Hematopoietic multipotent progenitor cell (in vitro differentiated cells): ENCODE data around the gene ARHGEF37. TPM values are rescaled to one million over a fixed set of nuclear protein-coding genes. Genes with fewer than 3 reads are reported as not detected.

ENCODE experiments used
- DNase-seq, 3 donors: peaks; one replicate each; pipeline ENCODE4 v3.0.0-alpha.2; 2011 to 2015; ENCODE audit warnings: low read depth in 2 of 3, low spot score in 2 of 3
- total RNA-seq: library from RNA; depleted of rRNA; stranded (reverse); fragments of >200 nt; gene quantifications from one replicate; pipeline ENCODE4 v1.2.3, GENCODE V29; 2012

The ARHGEF37 gene
- total RNA-seq, 1 donor, result 0.27 TPM

GRCh38 chr5:149598966-149599365 is 17.7 kb downstream of the ARHGEF37 start:
- DNase-seq, result no peak

- no peak for DNase-seq
Measured at GRCh38 chr5:149599375-149599774, 18.1 kb downstream of the ARHGEF37 start.

GRCh38 chr5:149600932-149601331 is 19.6 kb downstream of the ARHGEF37 start:
- no peak for DNase-seq

DNA sequence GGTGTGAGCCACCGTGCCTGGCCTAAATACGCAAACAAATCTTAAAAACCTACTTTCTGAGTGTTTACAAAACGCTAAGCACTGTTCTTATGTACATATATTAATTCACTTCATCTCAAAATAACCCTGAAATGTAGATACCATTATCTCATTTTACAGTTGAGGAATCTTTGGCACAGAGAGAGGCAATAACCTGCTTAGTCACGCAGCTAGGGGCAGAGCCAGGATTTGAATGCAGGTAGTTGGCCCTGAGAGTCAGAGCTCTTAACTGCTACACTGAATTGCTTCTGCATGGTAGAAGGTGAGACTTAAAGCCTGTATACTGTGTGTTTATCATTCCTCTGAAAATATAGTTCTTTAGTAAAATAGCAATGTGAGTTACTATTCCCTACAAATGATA is 21.9 kb downstream of the ARHGEF37 start:
- DNase-seq, result no peak

GRCh38 chr5:149603920-149604319 is 22.6 kb downstream of the ARHGEF37 start:
- DNase-seq, result no peak

DNA sequence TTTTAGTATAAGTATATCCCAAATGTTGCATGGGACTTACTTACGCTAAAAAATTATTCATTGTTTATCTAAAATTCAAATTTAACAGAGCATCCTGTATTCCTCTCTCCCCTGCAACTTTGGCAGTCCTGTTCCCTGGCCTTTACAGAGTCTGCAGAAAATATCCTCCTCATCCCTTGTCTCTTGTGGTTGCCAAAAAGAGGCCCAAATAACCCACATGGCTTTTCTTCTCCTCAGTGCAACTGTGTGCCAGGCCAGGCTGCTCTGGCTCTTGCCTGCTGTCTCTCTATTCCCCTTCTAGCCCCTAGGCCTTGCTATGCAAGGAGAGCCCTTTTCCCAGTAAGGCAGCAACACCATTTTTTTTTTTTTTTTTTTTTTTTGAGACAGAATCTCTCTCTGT is 23.0 kb downstream of the ARHGEF37 start:
- DNase-seq, result no peak

GRCh38 chr5:149605354-149605997 is 24.2 kb downstream of the ARHGEF37 start:
- DNase-seq, result no peak

- DNase-seq, result no peak
Measured at GRCh38 chr5:149605998-149606724, 24.9 kb downstream of the ARHGEF37 start.

- DNase-seq, result no peak
Measured at GRCh38 chr5:149608936-149609545, 27.7 kb downstream of the ARHGEF37 start.

- DNase-seq, result no peak
Measured at GRCh38 chr5:149609640-149610219, 28.4 kb downstream of the ARHGEF37 start.

- peak in 1 of 3 donors; percentile 36 for DNase-seq
Measured at GRCh38 chr5:149610589-149611255, 29.4 kb downstream of the ARHGEF37 start.

GRCh38 chr5:149611326-149611725 is 30.0 kb downstream of the ARHGEF37 start:
- no peak for DNase-seq

GRCh38 chr5:149614034-149614907 is 33.0 kb downstream of the ARHGEF37 start:
- DNase-seq, result no peak

DNA sequence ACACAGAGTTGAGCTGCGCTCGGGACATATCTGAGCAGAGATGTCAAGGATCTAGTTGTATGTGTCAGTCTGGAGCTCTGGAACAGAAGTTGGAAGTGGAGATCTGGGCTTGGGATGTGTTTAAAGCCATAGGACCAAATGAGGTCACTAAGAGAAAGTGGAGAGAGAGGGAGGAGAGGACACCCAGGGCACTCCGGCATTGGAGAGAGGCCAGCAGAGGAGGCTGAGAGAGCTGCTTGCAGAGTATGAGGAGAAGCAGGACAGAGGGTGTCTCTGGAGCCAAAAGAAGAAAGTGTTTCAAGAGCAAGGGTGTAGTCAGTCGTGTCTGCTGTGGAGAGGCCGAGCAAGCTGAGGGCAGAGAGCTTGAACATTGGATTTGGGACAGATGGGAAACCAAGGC is 34.7 kb downstream of the ARHGEF37 start:
- no peak for DNase-seq

GRCh38 chr5:149616727-149617285 is 35.5 kb downstream of the ARHGEF37 start:
- no peak for DNase-seq

GRCh38 chr5:149617760-149618306 is 36.5 kb downstream of the ARHGEF37 start:
- no peak for DNase-seq

GRCh38 chr5:149618581-149619248 is 37.4 kb downstream of the ARHGEF37 start:
- peak in 2 of 3 donors; percentile 41 to 63 for DNase-seq

DNA sequence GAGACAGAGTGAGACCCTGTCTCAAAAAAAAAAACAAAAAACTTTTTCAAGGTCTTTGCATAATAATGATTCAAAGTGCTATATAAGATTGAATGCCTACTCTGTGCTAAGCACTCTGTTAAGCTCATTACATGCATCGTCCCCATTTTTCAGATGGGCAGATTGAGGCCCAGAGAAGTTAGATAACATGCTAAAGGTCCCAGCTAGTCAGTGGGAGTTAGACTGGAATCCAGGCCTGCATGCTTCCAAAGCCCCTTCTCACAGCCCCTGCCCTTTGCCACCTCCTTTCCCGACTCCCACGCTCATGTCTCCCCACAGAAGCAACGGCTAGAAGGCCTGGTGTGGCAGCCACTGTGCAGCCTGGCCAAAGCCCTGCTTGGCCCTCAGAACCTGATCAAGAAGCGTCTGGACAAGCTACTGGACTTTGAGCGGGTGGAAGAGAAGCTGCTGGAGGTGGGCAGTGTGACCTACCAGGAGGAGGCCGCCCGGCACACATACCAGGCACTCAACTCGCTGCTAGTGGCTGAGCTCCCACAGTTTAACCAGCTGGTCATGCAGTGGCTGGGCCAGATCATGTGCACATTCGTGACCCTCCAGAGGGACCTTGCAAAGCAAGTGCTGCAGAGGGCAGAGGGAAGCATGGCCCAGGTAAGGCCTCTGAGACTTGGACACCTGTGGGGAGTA is 40.3 kb downstream of the ARHGEF37 start:
- DNase-seq, result no peak
